Pancreas (tissue), 10 donors: ENCODE measurements around the gene C19orf44. TPM values are rescaled to one million over a fixed set of nuclear protein-coding genes. Genes with fewer than 3 reads are reported as not detected.

Source experiments
- ATAC-seq, 4 donors: fragments of 200-7000 bp; cut with Tn5 transposase; one replicate each; pipeline versions ENCODE4 v1.8.0 to v1.9.1; 2020; ENCODE audit warnings: mild to moderate bottlenecking in 4 of 4, moderate library complexity in 4 of 4
- DNase-seq, 6 donors: peaks; one replicate each; pipeline ENCODE4 v3.0.0-alpha.2; 2020
- FAIRE-seq: peaks from 2 replicates; lab custom pipeline; 2012; peaks lifted over from hg19 to GRCh38; lab: Jason Lieb, UNC
- H3K27ac ChIP-seq, 4 donors: fragments of 200-600 bp; sonication (generic); 1 replicate in 3 of 4; 2 replicates in 1 of 4; pipeline versions ENCODE4 v1.5.0 to v1.8.0; 2020
- H3K27me3 ChIP-seq, 4 donors: fragments of 200-600 bp; one replicate each; pipeline ENCODE4 v1.8.0; 2021
- H3K36me3 ChIP-seq, 3 donors: fragments of 200-600 bp; sonication (generic) in 1 of 3; one replicate each; pipeline versions ENCODE4 v1.5.0 to v1.8.0; 2020 to 2021
- H3K4me1 ChIP-seq, 3 donors: fragments of 200-600 bp; one replicate each; pipeline ENCODE4 v1.8.0; 2021
- H3K4me3 ChIP-seq, 4 donors: fragments of 200-600 bp; sonication (generic) in 2 of 4; one replicate each; pipeline versions ENCODE4 v1.5.0 to v1.8.0; 2020 to 2021
- H3K9me3 ChIP-seq, 4 donors: fragments of 200-600 bp; one replicate each; pipeline ENCODE4 v1.8.0; 2021
- WGBS, 2 donors: extraction: QIAGEN DNeasy Blood & Tissue Kit; methylation state at CpG; one replicate each; pipeline ENCODE4 v1.1.7; 2013; 5-methylcytosine and 5-hydroxymethylcytosine counted together
- intact Hi-C, 3 donors: fragments of 100-400 bp; cut with DNase I; formaldehyde crosslinking; loops; one replicate each; pipeline versions ENCODE4 v1.11.1 to v1.14.2; 2022
- polyA plus RNA-seq, 2 donors: library from polyadenylated mRNA; stranded (reverse); fragments of 200-250 nt; gene quantifications; one replicate each; pipeline ENCODE4 v1.2.3, GENCODE V29; 2013
- total RNA-seq, 6 donors: library from RNA; stranded (reverse); fragmentation: NEBNext Ultra II Directional in 4 of 6; extraction: Animal tissue kit (Norgen Biotek cat#: 25700) in 4 of 6; gene quantifications; one replicate each; pipeline versions ENCODE4 v1.2.1 to v1.2.4, GENCODE V29; 2021 to 2023
- TF ChIP-seq, protein P1 (sequence below), 4 donors: fragments of 200-600 bp; sonication (generic) in 3 of 4; IDR thresholded peaks; one replicate each; pipeline versions ENCODE4 v1.5.0 to v1.8.0; 2021; ENCODE audit warnings: antibody characterized with exemption in 4 of 4
- donor health status: healthy with polysubstance abuse.
- donor health status: DM: no; HTN: no; CAD: no; lungs with moderate emphysema.
- donor health status: DM: no; HTN: no; CAD: no.
- donor health status: control.
- donor health status: control.
- donor health status: Bipolar disorder and iron deficiency.
- donor health status: DM: yes; HTN: yes; CAD: no.
- donor health status: DM: no; HTN: no; CAD: no.
- donor health status: DM: no; HTN: no; CAD: no.
- donor health status: DM: yes; HTN: yes; CAD: no.

The C19orf44 gene
- total and polyA plus RNA-seq, 8 donors: 1.9 to 7.4 (median 3.6) TPM

DNA sequence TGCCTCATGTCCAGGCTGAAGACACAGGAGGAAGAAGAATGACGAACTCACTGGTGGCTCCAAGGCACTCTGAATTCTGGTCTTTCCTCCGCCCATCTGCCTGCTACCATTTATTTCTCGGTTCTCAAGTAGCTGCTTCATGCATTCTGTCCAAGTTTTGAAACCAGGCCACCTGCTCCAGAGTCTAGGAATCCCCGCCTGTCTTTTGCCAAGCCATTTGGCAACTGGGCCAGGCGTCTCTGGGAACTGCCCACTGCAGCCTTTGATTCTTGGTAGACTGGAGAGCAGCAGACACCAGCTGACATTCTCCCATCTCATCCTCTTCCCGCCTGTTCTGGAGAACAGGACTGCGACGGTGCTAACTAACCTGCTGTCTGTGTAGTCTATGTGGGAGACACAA lies 65.2 kb downstream of the C19orf44 start:
- intact Hi-C loops: no loop called here

DNA sequence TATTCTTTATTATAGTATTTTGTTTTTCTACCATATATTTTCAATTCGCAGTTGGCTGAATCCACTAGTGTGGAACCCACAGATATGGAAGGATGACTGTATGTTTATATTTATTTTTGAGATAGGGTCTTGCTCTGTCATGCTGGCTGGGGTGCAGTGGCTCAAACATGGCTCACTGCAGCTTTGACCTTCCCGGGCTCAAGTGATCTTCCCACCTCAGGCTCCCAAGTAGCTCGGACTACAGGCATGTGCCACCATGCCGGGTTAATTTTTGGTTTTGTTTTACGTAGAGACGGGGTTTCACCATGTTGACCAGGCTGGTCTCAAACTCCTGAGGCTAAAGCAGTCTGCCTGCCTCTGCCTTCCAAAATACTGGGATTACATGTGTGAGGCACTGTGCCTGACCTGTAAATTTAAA lies 66.4 kb downstream of the C19orf44 start:
- no peaks in the 10 kb centered on the region for H3K9me3 ChIP-seq
- intact Hi-C loops: no loop called here
- H3K36me3 ChIP-seq: peaks cover 3 to 32% (median 21%) of the 10 kb centered on the region in 3 donors
- H3K27me3 ChIP-seq: no peaks in the 10 kb centered on the region
- FAIRE-seq: no peak
- TF ChIP-seq, protein P1, sequence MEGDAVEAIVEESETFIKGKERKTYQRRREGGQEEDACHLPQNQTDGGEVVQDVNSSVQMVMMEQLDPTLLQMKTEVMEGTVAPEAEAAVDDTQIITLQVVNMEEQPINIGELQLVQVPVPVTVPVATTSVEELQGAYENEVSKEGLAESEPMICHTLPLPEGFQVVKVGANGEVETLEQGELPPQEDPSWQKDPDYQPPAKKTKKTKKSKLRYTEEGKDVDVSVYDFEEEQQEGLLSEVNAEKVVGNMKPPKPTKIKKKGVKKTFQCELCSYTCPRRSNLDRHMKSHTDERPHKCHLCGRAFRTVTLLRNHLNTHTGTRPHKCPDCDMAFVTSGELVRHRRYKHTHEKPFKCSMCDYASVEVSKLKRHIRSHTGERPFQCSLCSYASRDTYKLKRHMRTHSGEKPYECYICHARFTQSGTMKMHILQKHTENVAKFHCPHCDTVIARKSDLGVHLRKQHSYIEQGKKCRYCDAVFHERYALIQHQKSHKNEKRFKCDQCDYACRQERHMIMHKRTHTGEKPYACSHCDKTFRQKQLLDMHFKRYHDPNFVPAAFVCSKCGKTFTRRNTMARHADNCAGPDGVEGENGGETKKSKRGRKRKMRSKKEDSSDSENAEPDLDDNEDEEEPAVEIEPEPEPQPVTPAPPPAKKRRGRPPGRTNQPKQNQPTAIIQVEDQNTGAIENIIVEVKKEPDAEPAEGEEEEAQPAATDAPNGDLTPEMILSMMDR (IDR thresholded peaks at IDR 0.05): no peak
- no peak overlapping the region for H3K4me3 ChIP-seq
- ATAC-seq: no peak
- DNase-seq: no peak
- 73 to 80% methylated on average over 6 of the region's 6 CpGs for WGBS, 2 donors
- H3K27ac ChIP-seq: peak overlapping the region in 1 of 4 donors; percentile 28
- H3K4me1 ChIP-seq: peaks cover 12 to 29% (median 13%) of the 10 kb centered on the region in 3 donors

More for the DNA sequence above, 65.2 kb downstream of the C19orf44 start:
- WGBS, 2 donors: 53 to 55% methylated on average over 8 of the region's 8 CpGs
- no peaks in the 10 kb centered on the region for H3K9me3 ChIP-seq
- H3K4me1 ChIP-seq: peaks cover 12 to 29% (median 13%) of the 10 kb centered on the region in 3 donors
- no peak overlapping the region for H3K4me3 ChIP-seq
- no peak for FAIRE-seq
- H3K36me3 ChIP-seq: peaks cover 3 to 20% (median 13%) of the 10 kb centered on the region in 3 donors
- ATAC-seq: peak in 3 of 4 donors; percentile 15 to 59 (median 48)
- TF ChIP-seq, protein P1 (IDR thresholded peaks at IDR 0.05): no peak
- H3K27me3 ChIP-seq: no peaks in the 10 kb centered on the region
- peak overlapping the region in 1 of 4 donors; percentile 33 for H3K27ac ChIP-seq
- peak in 1 of 6 donors; percentile 46 for DNase-seq

DNA sequence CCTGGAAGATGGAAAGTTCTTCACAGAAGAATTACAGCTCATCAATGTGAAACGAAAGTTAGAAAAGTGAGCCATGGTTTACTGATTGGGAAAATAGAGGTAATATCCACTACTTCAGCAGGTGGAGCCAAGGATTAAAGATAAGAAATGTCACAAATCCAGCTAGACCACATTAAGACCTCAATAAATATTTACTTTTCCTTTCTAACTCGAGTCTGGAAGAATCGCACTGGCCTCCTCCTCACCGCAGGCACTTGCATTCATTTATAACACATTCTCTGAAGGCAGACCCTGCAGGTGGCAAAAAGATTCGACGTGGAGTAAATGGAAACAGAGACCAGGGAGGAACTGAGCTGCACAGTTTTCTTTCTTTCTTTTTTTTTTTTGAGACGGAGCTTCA lies 68.6 kb downstream of the C19orf44 start:
- Histone ChIP-seq H3K4me3 (no peak overlapping the region), H3K36me3 (peaks cover 3 to 30% (median 17%) of the 10 kb centered on the region in 3 donors), H3K27me3 (no peaks in the 10 kb centered on the region), H3K9me3 (no peaks in the 10 kb centered on the region), H3K4me1 (peaks cover 12 to 38% (median 18%) of the 10 kb centered on the region in 3 donors), H3K27ac (peak overlapping the region in 2 of 4 donors; percentile 75 to 76)
- ATAC-seq: peak; percentile 74 to 88 (median 86)
- TF ChIP-seq, protein P1 (IDR thresholded peaks at IDR 0.05): no peak
- 20 to 26% methylated on average over 7 of the region's 7 CpGs for WGBS, 2 donors
- DNase-seq: peak in 1 of 6 donors; percentile 50
- no peak for FAIRE-seq
- intact Hi-C loops: no loop called here

DNA sequence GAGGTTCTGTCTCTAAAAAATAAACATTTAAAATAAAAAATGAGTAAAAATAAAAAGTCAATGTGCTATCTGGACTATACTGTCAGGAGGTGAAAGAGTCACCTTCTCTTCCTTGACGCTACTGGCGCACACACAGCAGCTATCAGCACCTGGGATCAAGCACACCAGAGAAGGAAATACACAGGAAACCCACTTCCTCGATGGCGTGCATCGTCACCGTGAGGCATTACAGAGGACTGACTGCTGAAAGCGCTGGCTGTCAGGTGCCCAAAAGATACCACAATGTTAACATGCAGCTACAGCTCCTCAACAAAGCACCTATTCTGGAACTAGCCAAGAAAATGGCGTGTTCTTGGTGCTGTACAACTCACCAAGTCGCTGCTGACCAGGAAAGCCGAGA lies 70.0 kb downstream of the C19orf44 start:
- FAIRE-seq: no peak
- TF ChIP-seq, protein P1 (IDR thresholded peaks at IDR 0.05): no peak
- no peak for DNase-seq
- WGBS, 2 donors: 61 to 65% methylated on average over 10 of the region's 10 CpGs
- no peaks in the 10 kb centered on the region for H3K27me3 ChIP-seq
- ATAC-seq: no peak
- H3K27ac ChIP-seq: peak overlapping the region in 3 of 4 donors; percentile 11 to 76 (median 75)
- H3K36me3 ChIP-seq: peaks cover 3 to 26% (median 16%) of the 10 kb centered on the region in 3 donors
- intact Hi-C loops: no loop called here
- no peaks in the 10 kb centered on the region for H3K9me3 ChIP-seq
- H3K4me1 ChIP-seq: peaks cover 18 to 49% (median 24%) of the 10 kb centered on the region in 3 donors
- no peak overlapping the region for H3K4me3 ChIP-seq

DNA sequence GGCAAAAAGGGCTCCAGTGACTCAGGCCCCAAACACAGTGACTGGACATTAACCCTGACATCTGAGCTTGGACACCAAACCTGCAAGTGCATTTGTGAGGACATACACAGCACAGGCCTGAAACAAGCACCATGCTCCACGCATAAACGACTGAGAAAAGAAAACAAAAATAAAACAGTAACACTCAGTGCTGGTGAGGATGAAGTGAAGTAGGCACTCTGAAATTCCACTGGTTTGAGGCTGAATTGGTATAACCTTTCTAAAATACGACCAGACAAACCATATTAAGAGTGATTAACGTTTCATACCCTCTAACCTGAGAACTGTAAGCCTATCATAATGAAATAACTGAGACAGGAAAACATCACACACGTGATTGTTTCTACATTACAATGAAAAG lies 70.5 kb downstream of the C19orf44 start:
- Histone ChIP-seq H3K9me3 (no peaks in the 10 kb centered on the region), H3K4me1 (peaks cover 18 to 52% (median 25%) of the 10 kb centered on the region in 3 donors), H3K27ac (peak overlapping the region in 2 of 4 donors; percentile 11 to 76), H3K36me3 (peaks cover 3 to 26% (median 13%) of the 10 kb centered on the region in 3 donors), H3K27me3 (no peaks in the 10 kb centered on the region), H3K4me3 (no peak overlapping the region)
- FAIRE-seq: no peak
- TF ChIP-seq, protein P1 (IDR thresholded peaks at IDR 0.05): no peak
- no peak for ATAC-seq
- intact Hi-C loops: no loop called here
- no peak for DNase-seq
- WGBS, 2 donors: 91 to 96% methylated on average over 5 of the region's 5 CpGs
